Measurements from ENCODE around the gene C19orf18.
"Not testable (repeated sequence)": the region's sequence is repeated elsewhere in the genome, so short reads cannot be mapped to it uniquely, and the experiment has no call there.

The C19orf18 gene

DNA sequence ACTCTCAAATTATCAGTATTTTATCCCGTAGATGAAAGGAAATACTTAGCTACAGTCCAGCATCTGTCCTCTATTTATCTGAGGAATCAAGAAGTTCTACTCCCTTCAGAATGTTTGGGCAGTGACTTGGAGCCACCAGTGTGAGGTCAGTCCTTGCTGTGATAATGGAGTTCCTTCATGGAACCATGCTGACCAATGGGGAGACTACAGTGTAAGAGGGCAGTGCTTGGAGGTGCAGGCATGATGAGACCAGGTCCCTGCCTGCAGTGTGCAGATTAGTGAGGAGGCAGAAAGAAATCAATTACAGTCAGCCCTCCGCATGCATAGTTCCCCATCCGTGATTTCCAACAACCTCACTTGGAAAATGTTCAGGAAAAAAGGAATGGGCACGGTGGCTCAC, at the start of gene C19orf18:
TSS of gene C19orf18 (minus strand) at position 101 of the 400 bp plus-strand sequence. CDS start 102 bp downstream, outside the sequence.
- DNase-seq (ENCODE audit: low spot score) = no peak

DNA sequence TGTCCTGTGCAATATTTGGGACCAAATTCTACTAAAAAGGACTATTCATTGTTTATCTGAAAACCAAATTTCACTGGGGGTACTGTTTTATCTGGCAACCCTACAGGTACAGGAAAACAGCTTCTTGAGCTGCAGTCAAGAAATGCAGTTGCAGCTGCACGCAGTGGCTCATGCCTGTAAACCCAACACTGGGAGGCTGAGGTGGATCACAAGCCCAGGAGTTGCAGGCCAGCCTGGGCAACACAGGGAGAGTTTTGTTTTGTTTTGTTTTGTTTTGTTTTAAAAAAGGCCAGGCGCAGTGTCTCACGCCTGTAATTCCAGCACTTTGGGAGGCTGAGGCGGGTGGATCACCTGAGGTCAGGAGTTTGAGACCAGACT, 47.9 kb upstream of the C19orf18 start:
- no peak for DNase-seq (ENCODE audit: low spot score)

DNA sequence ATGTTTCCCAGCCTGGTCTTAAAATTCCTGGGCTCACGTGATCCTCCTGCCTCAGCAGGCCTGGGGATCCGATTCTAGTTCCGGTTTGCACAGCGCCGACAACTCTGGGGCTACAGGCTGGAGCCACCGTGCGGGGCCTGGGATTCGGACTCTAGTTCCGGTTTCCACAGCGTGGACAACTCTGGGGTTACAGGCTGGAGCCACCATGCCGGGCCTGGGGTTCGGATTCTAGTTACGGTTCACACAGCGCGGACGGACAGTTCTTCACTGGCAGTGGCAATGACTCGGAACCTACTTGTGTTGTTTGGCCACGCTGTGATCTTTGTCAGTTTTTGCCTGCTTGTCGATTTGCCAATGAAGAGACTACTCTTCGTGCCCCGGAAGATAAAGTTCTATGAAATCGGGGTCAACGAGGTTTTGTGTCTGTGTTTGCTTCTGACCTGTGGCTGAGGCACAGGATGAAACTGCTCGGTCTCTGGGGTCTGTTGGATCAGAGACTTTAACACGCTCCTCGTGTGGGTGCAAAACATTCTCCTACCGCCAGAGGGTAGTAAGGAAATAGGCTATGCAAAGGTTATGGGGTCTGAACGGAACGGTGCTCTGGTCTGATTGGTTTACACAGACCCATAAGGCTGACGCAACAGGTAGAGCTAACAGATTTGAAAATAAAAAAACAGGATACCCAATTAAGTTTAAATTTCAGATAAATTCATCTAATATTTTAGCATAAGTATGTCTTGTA, 47.4 kb upstream of the C19orf18 start:
- peak; percentile 61 for DNase-seq (ENCODE audit: low spot score)

DNA sequence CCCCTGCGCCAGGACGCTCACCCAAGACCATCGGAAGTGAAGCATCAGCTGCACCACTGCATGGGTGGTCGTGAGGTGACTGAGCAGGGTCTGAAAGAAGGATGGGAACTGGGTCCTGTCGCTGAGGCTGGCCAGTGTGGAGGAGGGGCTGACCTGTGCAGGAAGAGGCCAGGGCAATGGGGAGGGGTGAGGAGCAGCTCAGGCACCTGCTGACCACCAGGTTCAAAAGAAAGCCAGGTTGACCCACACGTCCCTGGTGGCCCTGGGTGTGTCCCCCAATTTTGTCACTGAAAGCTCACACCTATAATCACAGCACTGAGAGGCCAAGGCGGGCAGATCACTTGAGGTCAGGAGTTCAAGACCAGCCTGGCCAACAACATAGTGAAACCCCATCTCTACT, 45.8 kb upstream of the C19orf18 start:
- no peak for DNase-seq (ENCODE audit: low spot score)

DNA sequence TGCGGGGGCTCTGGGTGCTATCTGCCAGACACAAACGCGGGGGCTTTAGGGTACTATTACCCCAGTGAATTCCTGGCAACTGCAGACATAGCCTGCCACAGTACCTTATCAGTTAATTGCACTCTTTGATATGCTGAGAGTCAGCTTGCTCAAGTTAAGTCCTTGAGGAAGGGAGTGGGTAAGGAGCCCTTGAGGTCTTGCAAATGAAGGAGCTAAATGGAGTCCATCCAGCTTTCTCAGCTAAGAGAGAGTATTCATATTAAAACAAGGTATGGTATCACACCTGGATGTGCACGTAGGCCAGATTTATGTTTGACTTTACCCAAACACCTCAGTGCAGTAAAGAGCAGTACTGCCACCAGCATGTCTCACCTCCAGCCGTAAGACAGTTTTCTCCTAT, 39.8 kb upstream of the C19orf18 start:
- DNase-seq (ENCODE audit: low spot score) = no peak

DNA sequence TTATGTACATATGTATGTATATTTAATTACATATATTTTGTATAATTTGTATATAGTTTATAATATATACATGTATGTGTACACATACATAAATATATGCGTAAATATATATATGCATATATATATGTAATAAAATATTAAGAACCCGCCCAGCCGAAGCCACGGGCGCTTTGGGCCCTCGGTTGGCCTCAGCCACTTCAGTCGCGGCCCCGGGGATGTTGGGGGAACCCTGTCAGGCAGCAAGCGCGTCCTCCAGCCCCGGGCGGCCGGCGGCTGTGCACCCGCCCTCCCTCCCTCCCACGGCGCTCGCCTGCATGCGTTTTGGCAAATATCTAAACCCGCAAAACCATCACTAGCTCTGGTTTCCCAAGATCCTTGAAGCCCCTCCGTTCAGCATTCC, 36.2 kb upstream of the C19orf18 start:
- no peak for DNase-seq (ENCODE audit: low spot score)

DNA sequence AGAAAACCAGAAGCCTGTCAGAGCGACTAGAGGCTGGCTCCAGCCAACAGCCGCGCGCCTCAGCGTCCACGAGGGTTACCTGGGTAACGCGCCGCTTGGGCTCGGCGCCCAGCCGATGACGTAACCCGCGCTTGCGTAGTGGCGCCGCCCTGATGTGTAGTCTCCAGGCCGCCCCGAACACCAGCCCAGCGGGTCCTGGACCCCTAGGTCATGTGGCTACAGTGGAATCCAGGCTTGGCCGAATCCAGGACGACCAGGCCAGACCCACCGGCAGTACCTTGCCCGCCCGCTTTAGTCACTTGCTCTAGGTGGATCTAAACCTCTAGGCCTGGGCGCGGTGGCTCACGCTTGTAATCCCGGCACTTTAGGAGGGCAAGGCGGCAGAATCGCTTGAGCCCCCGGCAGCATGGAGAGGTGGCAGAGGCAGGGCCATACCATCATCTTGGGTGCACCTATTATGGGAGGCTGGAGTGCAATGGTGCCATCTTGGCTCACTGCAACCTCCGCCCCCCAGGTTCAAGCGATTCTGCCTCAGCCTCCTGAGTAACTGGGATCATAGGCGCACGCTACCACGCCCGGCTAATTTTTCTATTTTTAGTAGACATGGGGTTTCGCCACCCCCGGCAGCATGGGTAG, 35.5 kb upstream of the C19orf18 start:
- peak; percentile 89 for DNase-seq (ENCODE audit: low spot score)

DNA sequence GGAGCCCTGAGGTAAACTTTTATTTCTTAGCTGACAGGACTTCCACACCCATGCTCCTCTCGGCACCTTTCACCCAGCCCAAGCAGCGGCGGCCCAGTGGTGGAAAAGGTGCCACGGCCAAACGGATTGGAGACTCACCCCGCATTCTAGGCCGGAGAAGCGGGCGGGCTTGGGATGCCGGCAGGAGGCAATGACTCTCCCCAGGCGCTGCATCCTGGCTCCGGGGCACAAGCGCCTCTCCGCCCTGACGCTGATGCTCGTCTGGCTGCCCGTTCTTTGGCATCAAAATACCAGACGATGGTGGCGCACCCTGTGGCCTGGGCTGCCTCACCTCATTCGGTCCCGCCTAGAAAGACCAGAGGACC, 34.9 kb upstream of the C19orf18 start:
- DNase-seq (ENCODE audit: low spot score) = no peak

DNA sequence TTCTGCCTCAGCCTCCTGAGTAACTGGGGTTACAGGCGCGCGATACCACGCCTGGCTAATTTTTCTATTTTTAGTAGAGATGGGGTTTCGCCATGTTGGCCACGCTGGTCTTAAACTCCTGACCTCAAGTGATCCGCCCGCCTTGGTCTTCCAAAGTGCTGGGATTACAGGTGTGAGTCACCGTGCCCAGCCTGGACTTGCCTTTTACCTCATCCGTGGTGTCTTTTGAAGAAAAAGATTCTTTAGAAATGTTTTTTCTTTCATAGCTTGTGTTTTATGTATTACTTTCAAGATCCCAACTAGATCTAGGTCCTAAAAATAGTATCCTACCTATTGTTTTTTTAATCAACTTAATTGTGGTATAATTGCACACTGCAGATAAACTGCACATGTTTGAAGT, 34.5 kb upstream of the C19orf18 start:
- not testable (repeated sequence) for DNase-seq (ENCODE audit: low spot score)

DNA sequence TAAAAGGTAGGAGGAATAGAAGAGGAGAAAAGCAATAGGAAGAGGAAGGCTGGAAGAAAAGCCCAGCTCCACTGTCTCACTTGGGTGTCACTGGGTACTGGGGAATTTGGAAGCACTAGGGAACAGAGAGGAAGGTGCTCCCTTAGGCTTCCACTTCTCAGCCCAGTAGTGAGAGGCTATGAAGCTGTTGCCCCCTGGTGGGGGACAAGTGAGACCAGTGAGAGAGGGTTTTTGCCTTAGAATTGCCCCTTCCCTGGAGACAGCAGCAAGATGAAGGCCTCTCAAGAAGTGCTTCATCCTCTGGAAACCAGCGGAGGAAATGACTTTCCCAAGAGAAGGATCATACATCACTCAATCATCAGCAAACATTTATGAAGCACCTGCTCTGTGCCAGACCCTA, 33.0 kb upstream of the C19orf18 start:
- no peak for DNase-seq (ENCODE audit: low spot score)

DNA sequence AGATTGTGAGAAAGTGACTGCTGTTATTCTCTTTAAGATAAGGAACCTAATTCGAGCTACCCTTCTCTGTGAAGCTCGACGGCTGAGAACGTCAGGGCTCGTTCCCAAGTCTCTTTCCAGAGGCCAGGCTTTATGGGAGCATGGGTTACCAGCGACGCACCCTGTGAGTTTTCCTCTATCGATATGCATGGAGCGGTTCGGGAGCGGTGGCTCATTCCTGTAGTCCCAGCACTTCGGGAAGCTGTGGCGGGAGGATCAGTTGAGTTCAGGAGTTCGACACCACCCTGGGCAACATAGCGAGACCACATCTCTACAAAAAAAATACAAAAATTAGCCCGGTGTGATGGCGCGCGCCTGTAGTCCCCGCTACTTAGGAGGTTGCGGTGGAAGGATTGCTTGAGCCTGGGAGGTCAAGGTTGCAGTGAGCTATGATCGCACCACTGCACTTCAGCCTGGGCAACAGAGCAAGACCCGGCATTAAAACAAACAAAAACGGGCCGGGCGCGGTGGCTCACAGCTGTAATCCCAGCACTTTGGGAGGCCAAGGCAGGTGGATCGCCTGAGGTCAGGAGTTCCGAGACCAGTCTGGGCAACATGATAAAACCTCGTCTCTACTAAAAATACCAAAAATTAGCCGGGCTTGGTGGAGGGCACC, 29.0 kb upstream of the C19orf18 start:
- DNase-seq (ENCODE audit: low spot score) = no peak

DNA sequence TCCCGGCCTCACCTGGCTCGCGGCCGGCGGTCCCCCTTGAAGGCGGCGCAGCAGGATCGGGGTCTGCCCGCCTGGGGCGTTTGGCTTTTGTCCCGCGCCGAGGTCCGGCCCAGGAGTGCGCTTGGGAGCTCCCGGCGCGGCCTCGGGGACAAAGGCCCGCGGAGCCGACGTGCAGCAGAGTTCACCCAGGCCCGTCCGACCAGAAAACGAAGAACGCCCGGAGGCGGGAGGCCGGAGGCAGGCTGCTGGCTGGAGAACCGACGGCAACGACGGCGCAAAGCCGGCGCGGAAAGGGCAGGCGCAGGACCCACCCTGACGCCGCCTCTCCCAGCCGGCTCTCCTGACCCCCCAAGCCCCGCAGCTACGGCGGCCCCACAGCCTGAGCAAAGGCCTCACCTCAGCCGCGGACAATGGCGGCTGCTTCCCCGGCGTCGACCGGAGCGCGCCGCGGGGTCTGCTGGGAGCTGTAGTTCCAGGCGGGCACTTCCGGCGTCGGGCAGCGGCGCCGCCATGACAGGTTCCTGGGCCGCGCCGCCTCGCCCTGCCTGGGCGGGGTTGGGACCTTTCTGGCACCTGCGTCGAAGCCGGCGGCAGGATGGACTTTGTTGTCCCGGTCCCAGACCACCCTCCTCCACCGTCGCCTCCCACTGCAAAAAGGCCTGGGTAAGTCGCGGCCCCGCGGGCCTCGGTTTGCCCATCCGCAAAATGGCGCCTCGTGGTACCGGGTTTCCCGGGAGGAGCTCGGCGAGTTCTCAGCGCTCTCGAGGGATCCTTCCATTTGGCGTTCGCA, 28.2 kb upstream of the C19orf18 start, which contains the start of gene ZNF606:
TSS of gene ZNF606 (minus strand) at position 437 of the 790 bp plus-strand sequence. CDS start 1,501 bp downstream, outside the sequence.
- DNase-seq (ENCODE audit: low spot score) = peak; percentile 98

DNA sequence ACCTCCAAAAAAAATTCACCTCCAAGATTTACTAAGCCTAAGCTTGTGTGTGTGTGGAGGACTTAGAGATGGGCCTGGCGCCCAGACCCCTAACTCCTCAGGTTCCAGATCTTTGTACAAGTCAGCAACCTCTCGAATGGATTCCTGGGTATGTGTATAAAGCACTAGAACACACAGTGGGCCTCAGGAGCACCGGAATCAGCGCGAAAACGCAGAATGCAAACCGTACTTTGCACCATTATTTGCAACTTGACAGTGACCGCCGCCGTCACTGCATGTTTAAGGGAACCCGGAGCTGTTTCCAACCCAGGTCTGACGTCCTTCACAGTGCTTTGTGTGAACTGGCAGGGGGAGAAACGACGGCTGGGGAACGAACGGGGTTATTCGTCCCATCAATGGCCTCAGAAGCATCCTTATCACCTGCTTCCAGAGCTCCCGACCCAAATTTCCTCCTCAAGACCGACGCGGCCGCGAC, 27.6 kb upstream of the C19orf18 start:
- DNase-seq (ENCODE audit: low spot score) = no peak

DNA sequence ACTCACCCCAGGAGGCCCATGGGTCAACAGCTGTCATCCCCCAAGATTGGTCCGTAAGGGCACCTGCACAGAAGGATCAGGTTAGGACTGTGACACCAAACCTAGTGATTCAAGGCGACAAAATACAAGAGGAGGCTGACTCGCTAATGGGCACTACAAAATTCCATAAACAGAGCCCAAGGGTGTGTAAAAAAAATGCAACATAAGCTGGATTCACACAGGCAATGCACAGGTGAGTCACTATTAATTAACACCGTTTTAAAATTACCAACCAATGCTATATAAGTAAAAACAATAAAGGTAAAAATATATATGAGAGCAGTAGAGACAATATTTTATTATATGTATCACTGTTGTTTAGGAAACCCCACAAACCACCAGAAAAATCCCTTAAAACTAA, 26.3 kb upstream of the C19orf18 start:
- no peak for DNase-seq (ENCODE audit: low spot score)

DNA sequence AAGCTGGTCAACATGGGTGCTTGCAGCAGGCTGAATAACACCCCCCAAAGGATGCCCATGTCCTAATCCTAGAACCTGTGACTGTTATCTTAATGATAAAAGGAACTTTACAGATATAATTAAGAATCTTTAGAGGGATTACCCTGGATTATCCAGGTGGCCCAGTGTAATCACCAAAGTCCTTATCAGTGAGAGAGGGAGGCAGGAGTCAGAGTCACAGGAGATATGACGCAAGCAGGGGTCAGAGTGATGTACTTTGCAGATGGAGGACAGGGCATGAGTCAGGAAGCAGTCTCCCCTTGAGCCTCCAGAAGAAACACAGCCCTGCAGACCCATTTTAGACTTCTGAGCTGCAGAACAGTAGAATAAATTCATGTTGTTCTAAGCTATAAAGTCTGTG, 18.5 kb upstream of the C19orf18 start:
- DNase-seq (ENCODE audit: low spot score) = no peak

DNA sequence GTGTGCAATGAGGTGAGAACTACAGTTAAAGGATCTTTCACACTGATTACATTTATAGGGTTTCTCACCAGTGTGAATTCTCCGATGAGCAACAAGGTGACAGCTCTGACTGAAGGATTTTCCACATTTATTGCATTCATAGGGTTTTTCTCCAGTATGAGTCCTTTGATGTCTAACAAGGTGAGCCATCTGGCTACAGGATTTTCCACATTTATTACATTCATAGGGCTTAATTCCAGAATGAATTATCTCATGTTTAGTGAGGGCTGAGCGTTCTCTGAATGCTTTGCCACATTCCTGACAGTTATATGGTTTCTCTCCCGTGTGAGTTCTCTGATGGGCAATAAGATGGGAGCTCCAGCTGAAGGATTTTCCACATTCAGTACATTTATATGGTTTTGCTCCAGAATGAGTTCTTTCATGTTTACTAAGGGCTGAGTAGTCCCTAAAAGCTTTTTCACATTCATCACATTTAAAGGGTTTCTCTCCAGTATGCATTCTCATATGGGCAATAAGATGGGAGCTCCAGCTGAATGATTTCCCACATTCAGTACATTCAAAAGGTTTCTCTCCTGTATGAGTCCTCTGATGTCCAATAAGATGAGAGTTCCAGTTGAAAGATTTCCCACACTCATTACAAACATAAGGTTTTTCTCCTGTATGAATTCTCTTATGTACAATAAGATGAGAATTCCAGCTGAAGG, 4.4 kb upstream of the C19orf18 start:
- no peak for DNase-seq (ENCODE audit: low spot score)

DNA sequence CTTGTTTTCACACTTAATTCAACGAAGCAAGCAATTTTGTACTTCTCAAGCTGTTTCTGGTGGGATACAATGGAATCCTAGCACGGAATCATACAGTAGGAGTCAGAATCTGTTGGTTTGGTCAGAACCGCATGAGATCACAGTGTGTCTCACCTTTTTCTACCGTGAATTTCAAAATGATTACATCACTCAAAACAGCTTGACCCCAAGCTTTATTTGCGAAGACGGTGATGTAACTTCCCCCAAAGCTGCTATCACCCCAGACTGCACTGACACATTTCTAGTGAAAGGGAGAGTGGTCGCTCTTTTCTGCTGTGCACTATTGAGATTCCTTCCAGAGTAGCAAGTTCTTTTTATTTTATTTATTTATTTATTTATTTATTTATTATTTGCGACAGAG, 9.6 kb downstream of the C19orf18 start:
- no peak for DNase-seq (ENCODE audit: low spot score)

DNA sequence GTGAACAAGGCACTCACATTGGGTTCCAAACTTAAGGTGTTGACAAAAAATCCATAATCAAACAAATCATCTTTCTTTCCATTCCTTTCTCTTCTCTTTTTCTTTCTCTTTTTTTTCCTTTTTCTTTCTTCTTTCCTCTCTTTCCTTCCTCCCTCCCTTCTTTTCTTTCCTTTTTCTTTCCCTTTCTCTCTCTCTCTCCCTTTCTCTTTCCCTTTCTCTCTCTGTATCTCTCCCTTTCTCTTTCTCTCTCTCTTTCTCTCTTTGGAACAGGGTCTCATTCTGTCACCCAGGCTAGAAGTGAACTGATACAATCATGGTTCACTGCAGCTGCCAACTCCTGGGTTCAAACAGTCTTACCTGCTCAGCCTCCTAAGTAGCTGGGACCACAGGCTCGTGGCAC, 12.5 kb downstream of the C19orf18 start:
- DNase-seq (ENCODE audit: low spot score) = no peak

DNA sequence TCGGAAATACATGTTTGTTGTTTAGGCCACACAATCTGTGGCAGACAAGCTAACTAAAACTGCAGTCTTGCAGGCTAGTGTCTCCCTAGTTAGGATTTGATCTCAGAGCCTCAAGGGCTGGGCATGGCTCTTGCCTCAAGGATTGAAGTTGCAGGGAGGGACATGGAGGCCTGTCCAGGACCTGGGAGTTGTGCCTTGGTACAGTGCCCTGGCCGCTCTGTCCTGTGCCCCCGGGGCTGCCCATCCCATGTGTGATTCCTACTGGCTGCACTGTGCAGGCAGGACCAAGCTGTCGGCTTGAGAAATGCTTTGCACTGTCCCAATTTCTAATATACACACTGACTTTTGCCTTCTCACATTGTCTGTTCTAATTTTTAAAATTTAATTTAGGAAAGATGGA, 19.3 kb downstream of the C19orf18 start:
- no peak for DNase-seq (ENCODE audit: low spot score)

DNA sequence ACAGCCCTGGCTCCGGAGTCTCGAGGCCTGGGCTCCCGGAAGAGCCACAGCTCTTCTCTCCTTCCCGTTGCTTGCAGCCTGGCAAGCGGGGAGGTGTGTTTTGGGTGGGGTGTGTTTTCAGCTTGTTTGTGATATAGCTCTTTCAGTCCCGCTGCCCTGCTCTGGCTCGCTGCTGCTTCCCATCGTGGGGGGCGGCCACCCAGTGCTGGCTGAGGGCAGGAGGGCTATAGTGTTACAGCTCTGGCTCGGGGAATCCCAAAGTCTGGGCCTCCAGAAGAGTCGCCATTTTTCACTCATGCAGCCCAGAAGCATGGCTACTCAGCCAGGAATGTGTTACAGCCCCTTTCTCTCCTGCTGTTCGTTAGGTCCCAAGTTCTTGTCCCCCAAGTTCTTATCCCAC, 24.6 kb downstream of the C19orf18 start:
- DNase-seq (ENCODE audit: low spot score) = no peak

DNA sequence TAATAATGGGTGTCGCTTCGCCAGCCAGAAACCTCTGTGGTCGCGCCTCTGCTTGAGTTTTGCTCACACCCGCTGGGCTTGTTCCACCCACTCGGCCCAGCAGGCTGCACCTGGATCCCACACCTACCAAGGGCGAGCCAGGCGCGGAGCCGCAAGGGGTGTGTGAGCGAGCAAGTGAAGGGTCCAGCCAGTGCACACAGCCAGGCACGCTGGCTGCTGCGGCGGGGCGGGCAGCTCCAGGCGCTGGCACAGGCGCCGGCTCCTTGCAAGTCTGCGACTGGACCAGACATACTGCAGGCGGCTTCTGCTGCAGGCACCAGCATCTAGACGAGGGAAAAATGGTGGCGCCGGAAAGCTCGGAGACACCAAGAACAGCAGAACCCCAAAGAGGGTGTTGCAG, 25.0 kb downstream of the C19orf18 start:
- no peak for DNase-seq (ENCODE audit: low spot score)

Measured in AG20443 (cell line).